CD4-positive, alpha-beta T cell treated with Interleukin-17A for 1 hour (primary cell): ENCODE data around the gene LRRC10.
"Not testable (repeated sequence)": the region's sequence is repeated elsewhere in the genome, so short reads cannot be mapped to it uniquely, and the experiment has no call there.

ENCODE experiments used
- DNase-seq: peaks from one replicate; pipeline ENCODE4 v3.0.0-alpha.2; 2020

LRRC10 gene

GRCh38 chr12:69616025-69616424 lies 5.3 kb upstream of the LRRC10 start:
- DNase-seq: no peak

- no peak for DNase-seq
These were observed 2.6 kb upstream of the LRRC10 start for GRCh38 chr12:69613351-69613750.

GRCh38 chr12:69610126-69610525 lies 581 bp downstream of the LRRC10 start:
- no peak for DNase-seq

GRCh38 chr12:69608114-69608513 lies 2.6 kb downstream of the LRRC10 start:
- DNase-seq: no peak

GRCh38 chr12:69604275-69604674 lies 6.4 kb downstream of the LRRC10 start:
- DNase-seq: not testable (repeated sequence)

- not testable (repeated sequence) for DNase-seq
These were observed 7.2 kb downstream of the LRRC10 start for GRCh38 chr12:69603556-69603955.

GRCh38 chr12:69602954-69603353 lies 7.8 kb downstream of the LRRC10 start:
- DNase-seq: no peak

GRCh38 chr12:69601962-69602685 lies 8.6 kb downstream of the LRRC10 start:
- no peak for DNase-seq

- no peak for DNase-seq
These were observed 9.9 kb downstream of the LRRC10 start for GRCh38 chr12:69600804-69601203.

GRCh38 chr12:69598174-69598753 lies 12.4 kb downstream of the LRRC10 start:
- no peak for DNase-seq

- DNase-seq: no peak
These were observed 15.0 kb downstream of the LRRC10 start for GRCh38 chr12:69595689-69596088.

GRCh38 chr12:69589082-69589481 lies 21.6 kb downstream of the LRRC10 start:
- no peak for DNase-seq

GRCh38 chr12:69588527-69588926 lies 22.2 kb downstream of the LRRC10 start:
- no peak for DNase-seq

GRCh38 chr12:69585189-69586062 lies 25.3 kb downstream of the LRRC10 start, which contains the start of gene CCT2:
TSS of gene CCT2 (plus strand) at chr12:69585459. CDS start at chr12:69585522, 63 bp downstream.
- DNase-seq: peak; percentile 96

- DNase-seq: no peak
These were observed 27.5 kb downstream of the LRRC10 start for GRCh38 chr12:69583203-69583602.

- DNase-seq: no peak
These were observed 30.6 kb downstream of the LRRC10 start for GRCh38 chr12:69580074-69580473.

- no peak for DNase-seq
These were observed 31.7 kb downstream of the LRRC10 start for GRCh38 chr12:69579029-69579428.

- no peak for DNase-seq
These were observed 32.4 kb downstream of the LRRC10 start for GRCh38 chr12:69578283-69578682.

- DNase-seq: no peak
These were observed 35.4 kb downstream of the LRRC10 start for GRCh38 chr12:69575346-69575745.

- peak; percentile 86 for DNase-seq
These were observed 39.9 kb downstream of the LRRC10 start for GRCh38 chr12:69570545-69571399.

- DNase-seq: no peak
These were observed 40.6 kb downstream of the LRRC10 start for GRCh38 chr12:69570000-69570516.

GRCh38 chr12:69569236-69569635 lies 41.5 kb downstream of the LRRC10 start:
- no peak for DNase-seq
